Measurements from ENCODE around the gene FAM228B. TPM values are rescaled to one million over a fixed set of nuclear protein-coding genes. Genes with fewer than 3 reads are reported as not detected.
"Not testable (repeated sequence)": the region's sequence is repeated elsewhere in the genome, so short reads cannot be mapped to it uniquely, and the experiment has no call there.

FAM228B gene
- total RNA-seq, 1 donor: 14.2 TPM

DNA sequence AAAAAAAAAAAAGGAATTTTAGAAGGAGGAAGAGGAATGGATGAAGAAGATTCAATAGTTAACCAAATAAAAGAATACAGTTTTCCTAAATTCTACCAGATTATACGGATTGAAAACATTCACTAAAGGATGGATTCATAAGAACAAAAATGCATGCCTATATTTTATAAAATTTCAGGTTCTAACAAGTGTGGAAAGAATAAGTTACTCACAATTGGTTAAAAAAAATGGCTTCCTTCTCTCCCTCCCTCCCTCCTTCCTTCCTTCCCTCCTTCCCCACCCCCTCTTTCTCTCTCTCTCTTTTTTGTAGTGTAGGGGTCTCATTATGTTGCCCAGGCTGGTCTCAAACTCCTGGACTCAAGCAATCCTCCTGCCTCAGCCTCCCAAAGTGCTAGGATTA is 37.0 kb upstream of the FAM228B start:
- no peak overlapping the region for H3K4me3 ChIP-seq (ENCODE audit: low read depth, low read length)
- no peak for DNase-seq (ENCODE audit: low read depth)
- TF ChIP-seq, protein P1, sequence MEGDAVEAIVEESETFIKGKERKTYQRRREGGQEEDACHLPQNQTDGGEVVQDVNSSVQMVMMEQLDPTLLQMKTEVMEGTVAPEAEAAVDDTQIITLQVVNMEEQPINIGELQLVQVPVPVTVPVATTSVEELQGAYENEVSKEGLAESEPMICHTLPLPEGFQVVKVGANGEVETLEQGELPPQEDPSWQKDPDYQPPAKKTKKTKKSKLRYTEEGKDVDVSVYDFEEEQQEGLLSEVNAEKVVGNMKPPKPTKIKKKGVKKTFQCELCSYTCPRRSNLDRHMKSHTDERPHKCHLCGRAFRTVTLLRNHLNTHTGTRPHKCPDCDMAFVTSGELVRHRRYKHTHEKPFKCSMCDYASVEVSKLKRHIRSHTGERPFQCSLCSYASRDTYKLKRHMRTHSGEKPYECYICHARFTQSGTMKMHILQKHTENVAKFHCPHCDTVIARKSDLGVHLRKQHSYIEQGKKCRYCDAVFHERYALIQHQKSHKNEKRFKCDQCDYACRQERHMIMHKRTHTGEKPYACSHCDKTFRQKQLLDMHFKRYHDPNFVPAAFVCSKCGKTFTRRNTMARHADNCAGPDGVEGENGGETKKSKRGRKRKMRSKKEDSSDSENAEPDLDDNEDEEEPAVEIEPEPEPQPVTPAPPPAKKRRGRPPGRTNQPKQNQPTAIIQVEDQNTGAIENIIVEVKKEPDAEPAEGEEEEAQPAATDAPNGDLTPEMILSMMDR (IDR thresholded peaks at IDR 0.05; ENCODE audit: insufficient read depth, low read depth, low read length): no peak

DNA sequence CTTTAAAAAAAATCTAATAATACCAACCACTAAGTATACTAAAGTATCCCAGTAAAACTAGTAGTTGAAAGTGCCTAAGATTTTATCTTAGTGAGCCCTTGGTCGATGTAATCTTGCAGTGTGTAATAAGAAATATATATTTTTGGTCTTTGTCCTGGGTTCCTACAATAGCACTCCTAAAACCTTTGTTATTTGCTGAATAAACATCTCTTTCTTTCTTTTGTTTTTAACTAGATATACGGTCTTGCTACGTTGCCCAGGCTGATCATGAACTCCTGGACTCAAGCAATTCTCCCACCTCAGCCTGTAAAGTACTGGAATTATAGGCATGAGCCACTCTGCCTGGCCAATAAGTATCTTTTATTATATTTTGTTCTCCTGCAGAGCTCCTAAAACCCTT is 36.2 kb upstream of the FAM228B start:
- no peak overlapping the region for H3K4me3 ChIP-seq (ENCODE audit: low read depth, low read length)
- DNase-seq (ENCODE audit: low read depth): no peak
- TF ChIP-seq, protein P1 (IDR thresholded peaks at IDR 0.05; ENCODE audit: insufficient read depth, low read depth, low read length): no peak

DNA sequence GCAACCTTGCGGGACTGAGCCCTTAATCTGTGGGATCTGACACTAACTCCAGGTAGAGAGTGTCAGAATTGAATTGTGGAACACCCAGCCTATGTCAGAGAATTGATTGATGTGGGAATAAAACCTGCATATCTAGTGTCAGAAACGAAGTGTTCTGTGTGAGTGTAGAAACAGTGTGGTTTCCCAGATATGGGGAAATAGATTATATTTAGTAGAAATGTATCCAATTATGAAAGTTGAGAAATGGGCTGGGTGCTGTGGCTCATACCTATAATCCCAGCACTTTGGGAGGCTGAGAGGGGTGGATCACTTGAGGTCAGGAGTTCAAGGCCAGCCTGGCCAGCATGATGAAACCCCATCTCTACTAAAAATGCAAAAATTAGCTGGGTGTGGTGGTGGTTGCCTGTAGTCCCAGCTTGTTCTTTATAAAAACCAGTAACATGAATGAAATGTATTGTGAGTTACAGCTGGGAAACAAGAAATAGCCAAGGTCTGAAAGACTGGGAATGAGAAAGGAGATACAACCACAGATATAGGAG is 34.4 kb upstream of the FAM228B start:
- no peak for DNase-seq (ENCODE audit: low read depth)
- TF ChIP-seq, protein P1 (IDR thresholded peaks at IDR 0.05; ENCODE audit: insufficient read depth, low read depth, low read length): no peak
- H3K4me3 ChIP-seq (ENCODE audit: low read depth, low read length): no peak overlapping the region

DNA sequence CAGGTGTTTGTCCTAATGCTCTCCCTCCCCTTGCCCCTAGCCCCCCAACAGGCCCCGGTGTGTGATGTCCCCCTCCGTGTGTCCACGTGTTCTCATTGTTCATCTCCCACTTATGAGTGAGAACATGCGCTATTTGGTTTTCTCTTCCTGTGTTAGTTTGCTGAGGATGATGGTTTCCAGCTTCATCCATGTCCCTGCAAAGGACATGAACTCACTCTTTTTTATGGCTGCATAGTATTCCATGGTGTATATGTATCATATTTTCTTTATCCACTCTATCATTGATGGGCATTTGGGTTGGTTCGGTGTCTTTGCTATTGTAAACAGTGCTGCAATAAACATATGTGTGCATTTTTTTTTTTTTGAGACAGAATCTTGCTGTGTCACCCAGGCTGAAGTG is 30.0 kb upstream of the FAM228B start:
- not testable (repeated sequence) for H3K4me3 ChIP-seq (ENCODE audit: low read depth, low read length); DNase-seq (ENCODE audit: low read depth)

DNA sequence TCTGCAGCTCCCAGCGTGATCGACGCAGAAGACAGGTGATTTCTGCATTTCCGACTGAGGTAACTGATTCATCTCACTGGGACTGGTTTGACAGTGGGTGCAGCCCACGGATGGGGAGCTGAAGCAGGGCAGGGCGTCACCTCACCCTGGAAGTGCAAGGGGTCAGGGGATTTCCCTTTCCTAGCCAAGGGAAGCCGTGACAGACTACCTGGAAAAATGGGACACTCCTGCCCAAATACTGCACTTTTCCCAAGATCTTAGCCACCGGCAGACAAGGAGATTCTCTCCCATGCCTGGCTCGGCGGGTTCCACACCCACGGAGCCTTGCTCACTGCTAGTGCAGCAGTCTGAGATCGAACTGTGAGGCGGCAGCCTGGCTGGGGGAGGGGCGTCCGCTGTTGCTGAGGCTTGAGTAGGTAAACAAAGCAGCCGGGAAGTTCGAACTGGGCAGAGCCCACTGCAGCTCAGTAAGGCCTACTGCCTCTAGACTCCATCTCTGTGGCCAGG is 28.0 kb upstream of the FAM228B start:
- not testable (repeated sequence) for DNase-seq (ENCODE audit: low read depth); H3K4me3 ChIP-seq (ENCODE audit: low read depth, low read length)

DNA sequence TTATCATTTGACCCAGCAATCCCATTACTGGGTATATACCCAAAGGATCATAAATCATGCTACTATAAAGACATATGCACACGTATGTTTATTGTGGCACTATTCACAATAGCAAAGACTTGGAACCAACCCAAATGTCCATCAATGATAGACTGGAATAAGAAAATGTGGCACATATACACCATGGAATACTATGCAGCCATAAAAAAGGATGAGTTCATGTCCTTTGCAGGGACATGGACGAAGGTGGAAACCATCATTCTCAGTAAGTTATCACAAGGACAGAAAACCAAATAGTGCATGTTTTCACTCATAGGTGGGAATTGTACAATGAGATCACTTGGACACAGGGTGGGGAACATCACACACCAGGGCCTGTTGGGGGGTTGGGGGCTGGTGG is 22.5 kb upstream of the FAM228B start:
- not testable (repeated sequence) for DNase-seq (ENCODE audit: low read depth); H3K4me3 ChIP-seq (ENCODE audit: low read depth, low read length)

DNA sequence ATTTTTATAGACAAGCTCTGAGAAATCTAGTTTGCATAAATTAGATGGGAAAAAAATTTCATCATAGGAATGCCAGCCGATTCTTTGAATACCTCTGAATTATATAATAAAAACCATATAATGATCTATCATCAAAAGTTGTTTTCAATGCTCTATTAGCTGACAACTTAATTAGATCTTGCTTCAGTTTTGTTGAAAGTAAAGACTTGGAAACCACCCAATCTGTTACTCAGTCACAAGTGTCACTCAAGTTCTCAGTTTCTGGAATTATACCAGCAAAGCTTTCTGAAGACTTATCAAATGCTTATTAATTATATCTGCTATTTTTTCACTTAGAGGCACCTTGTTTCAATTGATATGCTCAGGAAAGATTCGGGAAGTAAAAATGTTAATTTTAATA is 21.3 kb upstream of the FAM228B start:
- TF ChIP-seq, protein P1 (IDR thresholded peaks at IDR 0.05; ENCODE audit: insufficient read depth, low read depth, low read length): no peak
- no peak for DNase-seq (ENCODE audit: low read depth)
- no peak overlapping the region for H3K4me3 ChIP-seq (ENCODE audit: low read depth, low read length)

DNA sequence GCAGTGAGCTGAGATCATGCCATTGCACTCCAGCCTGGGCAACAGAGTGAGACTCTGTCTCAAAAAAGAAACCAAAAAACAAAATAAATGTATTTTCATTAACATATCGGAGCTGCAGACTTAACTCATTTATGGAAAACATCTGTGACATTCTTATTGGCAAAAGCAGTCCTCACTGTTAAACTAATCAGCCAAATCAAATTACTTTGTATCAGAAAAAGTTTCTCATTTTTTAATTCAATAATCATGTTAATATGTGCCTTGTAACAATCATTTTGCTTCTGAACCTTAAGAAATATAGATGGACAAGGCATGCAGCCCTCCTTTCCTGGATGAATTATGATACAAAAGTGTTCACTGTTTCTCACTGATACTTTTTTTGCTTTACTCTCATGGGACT is 20.6 kb upstream of the FAM228B start:
- no peak overlapping the region for H3K4me3 ChIP-seq (ENCODE audit: low read depth, low read length)
- TF ChIP-seq, protein P1 (IDR thresholded peaks at IDR 0.05; ENCODE audit: insufficient read depth, low read depth, low read length): no peak
- no peak for DNase-seq (ENCODE audit: low read depth)
